HepG2 (cell line): Measurements from ENCODE around the gene ELP6. TPM values are rescaled to one million over a fixed set of nuclear protein-coding genes. Genes with fewer than 3 reads are reported as not detected.
"Not testable (repeated sequence)": the region's sequence is repeated elsewhere in the genome, so short reads cannot be mapped to it uniquely, and the experiment has no call there.

Experiments used
- ATAC-seq: fragments of 200-7000 bp; cut with Tn5 transposase; 3 replicates; pipeline ENCODE4 v1.9.1; 2020; ENCODE audit warnings: mild to moderate bottlenecking, moderate library complexity
- BruUV-seq: library from RNA; stranded (reverse); fragments of 400-500 nt; replicated peaks from 2 replicates; lab custom pipeline; 2021; lab: Mats Ljungman, UMichigan
- CTCF ChIA-PET: fragments of 300-600 bp; formaldehyde crosslinking; extraction: SDS; loops from one replicate; lab custom pipeline; 2021; ENCODE audit warnings: low total read pairs, inconsistent platforms, low intra/inter-chr PET ratio; lab: Yijun Ruan, JAX
- POLR2A ChIA-PET: fragments of 350-600 bp; sonication (Branson Sonifier 250); formaldehyde crosslinking; loops from one replicate; lab custom pipeline; 2020; ENCODE audit warnings: antibody characterized with exemption, inconsistent platforms; lab: Yijun Ruan, JAX
- DNase-seq: peaks from one replicate; pipeline ENCODE4 v3.0.0-alpha.2; 2015; ENCODE audit warnings: low spot score
- FAIRE-seq: peaks from 3 replicates; lab custom pipeline; 2011; peaks lifted over from hg19 to GRCh38; lab: Jason Lieb, UNC
- H2AFZ ChIP-seq: one replicate; pipeline ENCODE4 v1.6.1; 2011; ENCODE audit warnings: low read length, inconsistent platforms
- H3K27ac ChIP-seq: fragments of 300-600 bp; 3 replicates; pipeline ENCODE4 v1.8.0; 2011; ENCODE audit warnings: mixed run types, mild to moderate bottlenecking, mixed read lengths, low read length, inconsistent platforms; ENCODE audit not compliant: insufficient read depth; ENCODE audit errors: extremely low read length
- H3K27me3 ChIP-seq, 2 experiments: fragments of 200-600 bp in 1 of 2; 2 replicates in 1 of 2; 3 replicates in 1 of 2; pipeline versions ENCODE4 v1.6.0 to v1.8.0; 2011; ENCODE audit warnings: low read length in 2 of 2, mild to moderate bottlenecking in 2 of 2, moderate library complexity in 2 of 2, inconsistent platforms in 1 of 2; ENCODE audit not compliant: insufficient read depth in 2 of 2, control insufficient read depth in 1 of 2
- H3K36me3 ChIP-seq, 2 experiments: fragments of 200-600 bp in 1 of 2; replicated peaks in 1 of 2; 2 replicates in 1 of 2; 3 replicates in 1 of 2; pipeline versions ENCODE4 v1.5.1 to v1.8.0; 2011; ENCODE audit warnings: low read length in 2 of 2, inconsistent platforms in 1 of 2; ENCODE audit not compliant: insufficient read depth in 2 of 2, control insufficient read depth in 1 of 2
- H3K4me1 ChIP-seq: 2 replicates; pipeline ENCODE4 v1.5.1; 2012; ENCODE audit warnings: low read length, inconsistent platforms; ENCODE audit not compliant: insufficient read depth
- H3K4me2 ChIP-seq: 2 replicates; pipeline ENCODE4 v1.6.0; 2011; ENCODE audit warnings: low read depth, low read length, inconsistent platforms
- H3K4me3 ChIP-seq, 3 experiments: fragments of 200-600 bp in 1 of 3; sonication (generic), shearing (Covaris generic) in 1 of 3; replicated peaks in 1 of 3; 2 replicates each; pipeline ENCODE4 v1.5.1; 2011 to 2016; ENCODE audit warnings: low read length in 3 of 3, inconsistent platforms in 2 of 3, low read depth in 2 of 3, mild to moderate bottlenecking in 2 of 3, control low read depth in 1 of 3, mixed read lengths in 1 of 3; ENCODE audit not compliant: insufficient read depth in 1 of 3
- H3K79me2 ChIP-seq: one replicate; pipeline ENCODE4 v1.6.1; 2011; ENCODE audit warnings: low read length, inconsistent platforms; ENCODE audit not compliant: insufficient read depth
- H3K9ac ChIP-seq: 2 replicates; pipeline ENCODE4 v1.6.0; 2011; ENCODE audit warnings: mild to moderate bottlenecking, low read depth, low read length, inconsistent platforms; ENCODE audit not compliant: insufficient read depth
- H3K9me3 ChIP-seq: 2 replicates; pipeline ENCODE4 v1.5.1; 2012; ENCODE audit warnings: mild to moderate bottlenecking, low read length
- H4K20me1 ChIP-seq: 2 replicates; pipeline ENCODE4 v1.6.0; 2011; ENCODE audit warnings: inconsistent platforms, mild to moderate bottlenecking, low read length, moderate library complexity; ENCODE audit not compliant: insufficient read depth
- ATF1 ChIP-seq: IDR thresholded peaks from 2 replicates; pipeline ENCODE4 v1.6.1; 2016; ENCODE audit warnings: mild to moderate bottlenecking, control low read depth
- BCLAF1 ChIP-seq: fragments of 450-650 bp; IDR thresholded peaks from 2 replicates; pipeline ENCODE4 v1.6.1; 2017; ENCODE audit warnings: mild to moderate bottlenecking
- GFI1 ChIP-seq: sonication (generic); formaldehyde crosslinking; IDR thresholded peaks from 2 replicates; pipeline ENCODE4 v1.5.0; 2020; ENCODE audit warnings: missing genetic modification reagents, mild to moderate bottlenecking, borderline replicate concordance
- NR2C2 ChIP-seq: sonication (generic); formaldehyde crosslinking; IDR thresholded peaks from 2 replicates; pipeline ENCODE4 v1.4.0; 2020; ENCODE audit warnings: missing genetic modification reagents, mild to moderate bottlenecking, moderate library complexity, borderline replicate concordance
- SOX13 ChIP-seq, 3 experiments: fragments of 450-650 bp in 1 of 3; sonication (generic) in 1 of 3; formaldehyde crosslinking in 1 of 3; IDR thresholded peaks in 2 of 3; conservative IDR thresholded peaks in 1 of 3; 2 replicates each; pipeline versions ENCODE4 v1.5.0 to v1.6.1; 2016 to 2020; ENCODE audit warnings: antibody characterized with exemption in 1 of 3, mild to moderate bottlenecking in 1 of 3, missing compliant biosample characterization in 1 of 3, missing genetic modification reagents in 1 of 3, moderate library complexity in 1 of 3
- SOX5 ChIP-seq: IDR thresholded peaks from 2 replicates; pipeline ENCODE4 v1.6.1; 2016; ENCODE audit warnings: borderline replicate concordance
- SOX6 ChIP-seq, 2 experiments: fragments of 450-650 bp in 1 of 2; sonication (generic) in 1 of 2; formaldehyde crosslinking in 1 of 2; IDR thresholded peaks; 2 replicates each; pipeline versions ENCODE4 v1.4.0 to v1.6.1; 2017 to 2020; ENCODE audit warnings: antibody characterized with exemption in 1 of 2, mild to moderate bottlenecking in 1 of 2, missing genetic modification reagents in 1 of 2
- SSRP1 ChIP-seq: IDR thresholded peaks from 2 replicates; pipeline ENCODE4 v1.6.1; 2016; ENCODE audit warnings: control low read depth
- TRAFD1 ChIP-seq: sonication (generic); formaldehyde crosslinking; IDR thresholded peaks from 2 replicates; pipeline ENCODE4 v1.5.1; 2020; ENCODE audit warnings: missing genetic modification reagents, mild to moderate bottlenecking, borderline replicate concordance
- ZMYM4 ChIP-seq: sonication (generic); formaldehyde crosslinking; IDR thresholded peaks from 2 replicates; pipeline ENCODE4 v1.8.1; 2023; ENCODE audit warnings: mild to moderate bottlenecking, missing genetic modification reagents
- WGBS: methylation state at CpG from one replicate; pipeline ENCODE4 v1.1.6; 2017; ENCODE audit warnings: low lambda C conversion rate; 5-methylcytosine and 5-hydroxymethylcytosine counted together
- in situ Hi-C: cut with HindIII; loops from 2 replicates; pipeline ENCODE4 v1.10.0; 2017; ENCODE audit warnings: low pct_unique_long_range_greater_than_20kb; ENCODE audit not compliant: extremely low pct_ligation_motif_present
- intact Hi-C: fragments of 100-400 bp; cut with micrococcal nuclease; formaldehyde crosslinking; loops from one replicate; pipeline ENCODE4 v1.10.0; 2022; ENCODE audit not compliant: unreplicated experiment
- polyA plus RNA-seq, 8 experiments: library from polyadenylated mRNA; depleted of rRNA in 3 of 8; stranded (reverse) in 7 of 8; unstranded in 1 of 8; fragments of >200 nt; fragmentation: Illumina TruSeq in 4 of 8; extraction: Trizol in 4 of 8; gene quantifications; 2 replicates each; pipeline versions ENCODE4 v1.2.1 to v1.2.3, GENCODE V29; 2011 to 2016; ENCODE audit warnings: low read depth in 4 of 8, missing spikeins in 1 of 8, mixed read lengths in 1 of 8; ENCODE audit not compliant: insufficient read depth in 1 of 8
- total RNA-seq, 5 experiments: library from RNA; depleted of rRNA; stranded (reverse); fragments of >200 nt; fragmentation: Illumina TruSeq; extraction: Trizol; gene quantifications; 2 replicates each; pipeline ENCODE4 v1.2.3, GENCODE V29; 2016; ENCODE audit warnings: low read depth in 1 of 5

The ELP6 gene
- total and polyA plus RNA-seq, 2 of the 13 experiments (the other 11 are each of a cell fraction or from before 2014, with no cell fraction given): 45.0 to 49.3 TPM

- H3K4me3 ChIP-seq; CTCF ChIA-PET; intact Hi-C loops; H3K4me2 ChIP-seq; H3K9me3 ChIP-seq; H3K27ac ChIP-seq; H2AFZ ChIP-seq; H3K36me3 ChIP-seq; H3K9ac ChIP-seq; FAIRE-seq; ATAC-seq; H4K20me1 ChIP-seq; in situ Hi-C loops; H3K27me3 ChIP-seq; BruUV-seq; DNase-seq; TF ChIP-seq SOX13, SOX6 (IDR thresholded peaks at IDR 0.05): not testable (repeated sequence)
- Histone ChIP-seq H3K4me1 (peaks cover 64% of the 10 kb centered on the region), H3K79me2 (peaks cover 61% of the 10 kb centered on the region)
- POLR2A ChIA-PET: interaction anchor here (1.2 kb wide), 1 partner anchor 16 kb away, joined by 3 read pairs; no protein-coding TSS in a partner anchor
- WGBS: 78% methylated on average over 9 of the region's 9 CpGs
- TF ChIP-seq SOX13 (CRISPR knock-in tag; conservative IDR thresholded peaks at IDR 0.05 in 1 of 2, IDR thresholded peaks at IDR 0.05 in 1 of 2) (peak in 1 of 2 experiments; percentile 62; a peak in 2 of 4 replicates), SOX5 (peak; percentile 31; the same call in 1 of the 2 replicates), SOX6 (CRISPR knock-in tag; IDR thresholded peaks at IDR 0.05) (peak; percentile 74), NR2C2 (0 out of 2 replicates have a peak, but pooled peaks have one; percentile 12), ZMYM4 (0 out of 2 replicates have a peak, but pooled peaks have one; percentile 13)
These were observed 53.9 kb downstream of the ELP6 start for GRCh38 chr3:47459534-47460085.

- ChIA-PET CTCF (no interaction called here), POLR2A (interaction anchor here (2.5 kb wide), 1 partner anchor 14 kb away, joined by 12 read pairs; no protein-coding TSS in a partner anchor)
- in situ Hi-C loops (no loop called here), intact Hi-C loops (no loop called here)
- Histone ChIP-seq H4K20me1 (no peaks in the 10 kb centered on the region), H2AFZ (no peak overlapping the region), H3K9ac (no peak overlapping the region), H3K4me3 (no peak overlapping the region), H3K36me3 (no peaks in the 10 kb centered on the region), H3K79me2 (peaks cover 54% of the 10 kb centered on the region), H3K27ac (no peak overlapping the region), H3K4me1 (peaks cover 59% of the 10 kb centered on the region), H3K27me3 (no peaks in the 10 kb centered on the region), H3K4me2 (no peak overlapping the region), H3K9me3 (no peaks in the 10 kb centered on the region)
- ATAC-seq (no peak), FAIRE-seq (no peak), DNase-seq (no peak)
- no TSS peak for BruUV-seq
- TF ChIP-seq ATF1 (CRISPR knock-in tag) (no peak), TRAFD1 (CRISPR knock-in tag) (no peak), BCLAF1 (no peak), SSRP1 (no peak), GFI1 (no peak)
These were observed 56.5 kb downstream of the ELP6 start for GRCh38 chr3:47456984-47457383.
